Amygdala (tissue), 56 donors: Measurements from ENCODE around the gene PLXNA4.

Experiments
- DNase-seq, 56 donors: peaks; one replicate each; lab custom pipeline; 2025; lab: John Stamatoyannopoulos, UW

PLXNA4 gene

DNA sequence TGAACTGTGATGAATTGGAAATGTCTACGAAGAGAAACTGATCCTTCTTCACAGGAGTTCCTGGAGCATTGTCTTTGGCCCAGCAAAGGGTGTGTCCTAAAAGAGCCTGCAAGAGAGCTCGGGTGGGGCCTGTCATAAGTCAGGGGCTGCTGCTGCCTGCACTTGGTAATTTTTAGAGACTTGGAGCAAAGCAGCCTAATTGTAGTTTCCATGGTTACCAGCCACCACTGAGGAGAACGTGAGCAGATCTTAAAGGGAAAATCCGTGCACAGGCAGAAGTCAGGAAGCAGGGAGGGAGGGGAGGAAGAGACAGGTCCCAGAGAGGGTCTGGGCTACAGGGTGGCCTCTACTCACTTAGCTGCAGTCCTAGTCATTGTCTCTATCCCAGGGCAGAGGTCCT, 463.6 kb downstream of the PLXNA4 start:
- DNase-seq = peak in 14 of 56 donors; percentile 4 to 52 (median 14)

DNA sequence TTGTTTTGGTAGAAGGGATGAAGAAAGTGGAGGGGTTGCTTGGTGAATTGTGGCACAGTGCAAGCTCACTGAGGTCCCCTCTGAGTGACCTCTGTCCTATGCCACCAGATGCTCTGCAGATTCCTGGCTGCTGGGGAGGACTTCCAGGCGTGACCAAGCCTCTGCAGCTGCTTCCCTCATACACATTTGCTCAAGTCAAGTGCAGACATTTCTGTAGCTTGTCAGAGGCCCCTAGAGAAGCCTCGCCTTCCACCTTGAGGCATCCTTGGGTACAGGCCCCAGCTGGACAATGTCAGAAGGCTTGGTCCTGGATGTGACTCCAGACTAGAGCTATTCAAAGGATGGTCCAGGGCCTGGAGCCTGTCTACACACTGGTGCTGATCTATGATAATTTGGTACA, 464.2 kb downstream of the PLXNA4 start:
- no peak for DNase-seq

DNA sequence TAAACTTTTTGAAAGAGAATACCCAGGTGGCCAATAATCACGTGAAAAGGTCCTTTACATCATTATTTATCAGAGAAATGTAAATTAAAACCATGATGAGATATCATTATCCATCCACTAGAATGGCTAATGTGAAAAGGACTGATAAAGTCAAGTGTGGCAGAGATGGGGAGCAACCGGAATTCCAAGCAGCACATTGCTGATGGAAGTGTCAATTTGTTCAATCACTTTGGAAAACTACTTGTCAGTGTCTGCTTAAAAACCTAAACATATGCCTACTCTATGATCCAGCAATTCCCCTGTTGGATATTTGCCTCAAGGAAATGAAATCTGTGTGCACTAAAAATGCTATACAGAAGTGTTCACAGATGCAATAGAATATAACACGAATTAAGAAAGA, 465.6 kb downstream of the PLXNA4 start:
- no peak for DNase-seq

DNA sequence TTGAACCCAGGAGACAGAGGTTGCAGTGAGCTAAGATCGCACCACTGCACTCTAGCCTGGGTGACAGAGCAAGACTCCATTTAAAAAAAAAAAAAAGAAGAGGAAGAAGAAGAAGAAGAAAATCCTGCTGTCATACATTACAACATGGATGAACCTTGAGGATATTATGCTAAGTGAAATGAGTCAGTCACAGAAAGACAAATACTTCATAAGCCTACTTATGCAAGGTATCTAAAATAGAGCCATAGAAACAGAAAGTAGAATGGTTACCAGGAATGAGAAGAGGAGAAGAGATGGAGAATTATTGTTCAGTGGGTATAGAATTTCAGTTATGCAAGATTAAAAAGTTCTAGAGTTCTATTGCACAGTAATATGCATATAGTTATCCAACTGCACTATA, 466.5 kb downstream of the PLXNA4 start:
- no peak for DNase-seq

DNA sequence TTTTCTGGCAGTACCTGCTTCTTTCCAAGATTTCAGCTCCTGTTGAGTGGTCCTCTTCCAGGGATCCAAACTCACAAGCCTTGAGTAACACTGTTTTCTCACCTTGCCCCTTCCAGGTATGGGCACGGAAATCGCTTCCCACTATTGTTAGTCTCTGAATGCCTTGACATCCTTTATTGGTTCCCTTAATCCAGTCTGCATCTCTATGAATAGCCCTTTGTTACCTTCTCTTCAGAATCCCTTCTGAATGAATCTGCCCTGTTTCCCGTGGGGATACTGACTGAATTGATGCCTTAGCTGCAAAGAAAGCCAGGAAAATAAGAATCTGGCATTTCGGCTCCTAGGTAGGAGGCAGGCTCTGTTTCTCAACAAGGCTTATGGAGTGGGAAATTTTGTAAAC, 467.7 kb downstream of the PLXNA4 start:
- no peak for DNase-seq

DNA sequence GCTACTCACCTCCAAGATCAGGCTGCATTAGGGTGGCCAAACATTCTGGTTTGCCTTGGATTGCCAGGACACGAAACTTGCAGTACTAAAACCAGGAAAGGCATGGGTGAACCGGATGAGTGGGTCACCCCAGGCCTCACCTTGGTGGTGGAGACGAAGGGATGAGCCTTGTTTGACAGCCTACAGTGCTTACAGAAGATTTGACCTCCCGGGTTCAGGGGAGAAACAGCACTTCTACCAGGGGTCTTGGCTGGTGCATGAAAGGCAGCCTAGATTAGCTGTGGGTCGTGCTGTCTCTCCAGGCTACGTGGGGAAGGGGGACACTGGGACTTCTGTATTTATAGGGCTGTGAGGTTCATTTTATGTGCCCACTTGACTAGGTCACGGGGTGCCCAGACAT, 469.8 kb downstream of the PLXNA4 start:
- DNase-seq = no peak

DNA sequence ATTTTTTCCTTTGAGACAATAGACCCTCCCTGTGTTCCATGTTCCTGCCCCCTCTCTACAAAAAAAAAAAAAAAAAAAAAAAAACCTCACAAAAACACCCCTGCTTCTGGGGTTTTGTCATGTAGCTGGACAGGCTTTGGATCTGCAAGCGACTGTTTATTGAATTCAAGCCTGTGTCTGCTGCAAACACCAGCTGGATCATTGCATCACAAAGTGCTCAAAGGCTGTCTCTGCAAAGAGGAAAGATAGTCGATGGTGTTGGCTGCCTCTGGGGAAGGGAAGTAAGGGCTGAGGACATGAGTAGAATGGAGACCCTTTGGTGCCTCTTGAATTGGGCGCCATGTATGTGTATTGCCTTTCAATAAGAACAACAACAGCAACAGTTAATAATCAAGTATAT, 471.2 kb downstream of the PLXNA4 start:
- DNase-seq = no peak

DNA sequence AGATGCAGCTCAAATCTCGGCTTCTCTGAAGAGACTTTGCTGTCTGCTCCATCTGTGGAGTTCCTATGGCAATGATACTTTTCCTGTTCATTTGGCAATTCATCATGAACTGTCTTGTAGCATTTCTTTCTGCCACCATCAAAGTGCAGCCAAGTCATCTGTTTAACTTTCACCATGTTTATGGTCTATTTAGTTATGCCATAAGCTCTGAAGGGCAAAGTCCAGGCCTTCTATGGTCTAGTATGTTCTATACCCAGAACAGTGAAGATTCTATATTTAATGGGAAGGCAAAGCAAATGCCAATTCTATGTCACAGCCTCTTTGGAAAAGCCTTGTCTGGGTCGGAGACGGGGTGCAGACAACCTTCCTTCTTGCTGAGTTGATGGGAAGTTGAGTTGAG, 472.6 kb downstream of the PLXNA4 start:
- DNase-seq = no peak

DNA sequence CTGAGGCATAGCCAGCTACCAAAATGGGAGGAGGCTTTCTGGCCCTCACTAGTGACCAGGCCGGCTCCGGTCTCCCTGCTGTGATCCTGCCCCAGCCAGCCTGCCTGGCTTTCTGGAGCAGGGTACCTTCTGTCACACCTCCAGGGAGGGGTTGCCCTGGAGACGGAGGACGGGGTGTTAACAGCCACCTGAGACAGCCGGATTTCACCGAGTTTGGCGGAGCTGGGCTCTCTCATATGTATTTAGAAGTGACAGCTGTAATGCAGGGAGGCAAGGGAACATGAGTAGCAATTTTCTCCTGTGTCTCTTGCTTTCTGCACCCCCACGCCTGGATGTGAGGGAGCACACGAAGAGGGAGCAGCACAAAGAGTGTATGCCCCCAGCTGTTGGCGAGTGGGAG, 473.3 kb downstream of the PLXNA4 start:
- DNase-seq = no peak

DNA sequence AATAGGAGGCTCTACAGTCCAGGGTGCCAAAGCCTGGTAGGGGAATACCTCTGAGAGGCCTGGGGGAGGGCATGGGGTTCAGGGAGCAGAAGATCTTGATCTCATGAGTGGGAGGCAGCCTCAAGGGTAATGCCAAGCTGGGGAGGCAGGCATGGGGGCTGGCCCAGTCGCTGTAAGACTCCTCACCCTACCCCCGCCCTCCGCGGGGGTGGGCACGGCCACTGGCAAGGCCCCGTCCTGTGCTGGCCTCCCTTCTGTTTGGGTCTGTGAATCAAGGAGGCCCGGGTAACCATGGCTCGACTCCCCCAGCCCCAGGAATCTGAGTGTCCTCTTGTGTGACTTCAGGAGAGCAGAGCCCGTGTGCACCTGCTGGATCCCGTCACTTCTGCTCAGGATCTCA, 473.9 kb downstream of the PLXNA4 start:
- DNase-seq = no peak

DNA sequence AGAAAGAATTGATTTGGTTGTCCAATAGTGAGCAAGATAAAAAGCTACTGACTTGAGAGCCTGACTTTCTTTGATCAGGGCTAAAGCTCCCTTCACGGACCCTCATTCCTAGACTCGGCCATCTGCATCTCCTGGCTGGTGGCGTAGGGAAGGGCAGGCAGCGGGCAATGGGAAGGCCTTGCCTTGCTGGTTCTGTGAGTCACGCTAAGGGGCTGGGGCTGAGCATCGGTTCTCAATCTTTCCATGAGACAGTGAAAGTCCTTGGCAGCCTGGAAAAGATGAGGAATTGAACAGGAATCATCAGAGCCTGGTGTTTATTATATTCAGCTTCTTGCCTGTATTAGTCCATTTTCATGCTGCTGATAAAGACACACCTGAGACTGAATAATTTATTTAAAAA, 475.3 kb downstream of the PLXNA4 start:
- DNase-seq = no peak

DNA sequence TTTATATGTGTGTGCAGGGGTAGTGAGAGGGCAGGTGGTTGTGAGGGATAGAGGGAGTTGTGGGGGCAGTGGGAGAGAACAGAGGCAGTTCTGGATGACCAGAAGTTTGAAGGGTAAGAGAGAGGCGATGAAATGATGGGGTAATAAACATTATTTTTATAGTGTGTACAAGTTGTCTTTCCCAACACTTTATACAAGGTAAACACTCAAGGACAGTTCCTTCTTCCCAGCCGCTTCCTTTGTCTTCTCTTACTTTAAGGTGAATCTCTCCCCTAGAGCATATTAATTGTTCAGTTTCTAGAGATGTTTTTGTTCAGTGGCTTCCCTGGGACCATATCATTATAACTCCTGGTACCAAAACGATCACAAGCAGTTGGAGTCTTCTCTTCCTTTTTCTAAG, 475.8 kb downstream of the PLXNA4 start:
- DNase-seq = no peak

DNA sequence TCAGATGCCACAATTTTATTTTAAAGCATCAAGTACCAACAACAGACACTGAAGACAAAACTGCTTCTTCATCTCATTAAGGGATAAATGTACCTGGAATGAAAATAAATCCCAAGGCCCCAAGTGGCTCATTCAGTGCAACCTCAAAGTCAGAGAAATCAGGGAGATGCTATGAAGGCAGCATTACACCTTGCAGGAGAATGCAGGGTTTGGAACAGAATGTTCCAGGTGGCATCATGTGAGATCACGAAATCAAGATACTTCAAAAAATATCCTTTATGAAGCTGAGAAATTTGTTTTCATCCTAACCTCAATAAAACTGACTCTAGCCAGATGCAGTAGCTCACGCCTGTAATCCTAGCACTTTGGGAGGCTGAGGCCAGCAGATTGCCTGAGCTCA, 477.1 kb downstream of the PLXNA4 start:
- DNase-seq = no peak

DNA sequence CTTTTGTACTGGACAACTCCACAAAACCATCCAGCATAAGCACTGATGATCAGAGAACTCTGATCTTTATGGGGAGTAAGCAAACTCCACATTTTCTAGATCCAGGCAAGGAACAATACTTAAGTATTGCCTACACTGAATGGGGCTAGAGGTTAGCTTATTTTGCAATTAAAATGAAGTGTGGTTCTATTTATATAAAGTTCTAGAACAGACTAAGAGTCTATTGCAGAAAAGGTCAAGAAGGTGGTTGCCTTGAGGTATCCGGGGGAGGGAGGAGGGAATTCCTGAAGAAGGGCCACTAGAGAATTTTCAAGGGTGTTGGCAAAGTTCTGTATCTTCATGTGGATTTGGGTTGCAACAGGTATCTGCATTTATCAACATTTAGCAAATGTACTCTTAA, 477.9 kb downstream of the PLXNA4 start:
- no peak for DNase-seq

DNA sequence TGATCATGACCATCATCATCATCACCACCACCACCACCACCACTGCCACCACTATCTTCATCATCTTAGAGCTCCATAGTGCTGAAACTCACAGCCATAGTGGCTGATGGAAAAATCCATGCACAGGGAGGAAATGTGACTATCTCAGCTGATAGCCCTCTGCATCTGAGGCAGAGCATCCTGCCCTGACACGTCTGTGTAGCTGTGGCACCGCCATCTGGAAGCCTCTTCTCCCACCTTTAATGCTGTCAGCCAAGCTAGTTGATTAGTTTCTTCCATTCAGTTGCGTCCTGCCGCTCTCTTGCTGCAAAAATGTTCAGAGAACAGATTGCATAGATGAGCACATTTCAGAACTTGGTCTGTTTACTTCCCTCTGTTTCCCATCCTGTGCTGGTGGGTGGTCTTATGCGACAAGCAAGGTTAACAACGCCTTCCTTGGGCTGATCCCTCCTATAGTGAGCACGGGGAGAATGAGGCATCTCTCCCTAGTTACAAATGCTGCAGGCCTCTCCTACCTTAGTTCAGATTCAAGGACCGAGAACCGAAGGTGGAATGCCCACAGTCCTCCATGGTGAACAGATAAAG, 478.6 kb downstream of the PLXNA4 start:
- DNase-seq = peak in 1 of 56 donors; percentile 8

DNA sequence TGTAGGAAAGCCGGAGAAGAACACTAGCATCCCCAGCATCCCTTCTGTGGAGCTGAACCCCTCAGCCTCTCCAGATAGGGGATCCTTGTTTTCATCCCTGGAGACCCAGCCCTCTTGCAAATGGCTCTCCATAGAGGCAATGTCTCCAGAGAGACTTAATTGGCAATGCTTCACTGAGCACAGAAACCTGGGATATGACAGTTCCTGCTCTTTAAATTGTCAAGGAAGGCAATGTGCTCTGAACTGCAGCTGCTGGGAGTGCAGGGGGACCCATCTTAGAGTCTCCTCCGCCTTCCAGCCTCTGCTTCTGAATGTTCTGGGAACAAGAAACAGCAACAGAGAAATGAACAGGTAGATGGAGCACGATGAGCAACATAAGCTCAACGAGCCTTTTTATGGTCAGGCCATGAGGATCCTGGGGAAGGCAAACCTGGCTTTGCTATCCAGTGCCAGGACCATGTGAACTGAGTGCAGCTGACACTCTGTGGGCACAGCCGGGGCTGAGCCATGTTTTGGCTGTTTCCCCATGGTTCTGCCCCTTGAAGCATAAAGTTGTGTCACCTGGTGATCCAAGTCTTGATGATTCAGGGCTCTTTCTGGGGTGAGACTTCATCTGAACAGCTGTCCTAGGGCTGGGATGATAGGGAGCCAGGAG, 481.0 kb downstream of the PLXNA4 start:
- no peak for DNase-seq

DNA sequence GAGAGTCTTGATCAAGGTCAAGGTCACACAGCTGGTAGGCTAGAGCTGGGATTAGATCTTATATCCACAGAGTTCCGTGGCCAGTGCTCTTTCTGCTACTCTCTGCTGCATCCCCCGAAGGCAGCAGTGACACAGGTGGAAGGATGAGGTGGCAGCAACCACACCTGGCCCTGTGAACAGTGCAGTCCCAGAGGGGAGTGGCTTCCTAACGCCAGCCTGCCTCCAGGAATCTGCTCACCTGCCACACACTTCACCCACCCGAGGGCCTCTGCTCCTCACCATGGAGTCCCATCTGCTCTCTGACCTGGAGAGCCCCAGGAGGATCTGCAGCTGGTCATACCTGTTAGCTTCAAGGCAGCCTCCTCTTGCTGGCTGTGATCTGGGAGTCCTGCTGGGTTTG, 484.2 kb downstream of the PLXNA4 start:
- no peak for DNase-seq

DNA sequence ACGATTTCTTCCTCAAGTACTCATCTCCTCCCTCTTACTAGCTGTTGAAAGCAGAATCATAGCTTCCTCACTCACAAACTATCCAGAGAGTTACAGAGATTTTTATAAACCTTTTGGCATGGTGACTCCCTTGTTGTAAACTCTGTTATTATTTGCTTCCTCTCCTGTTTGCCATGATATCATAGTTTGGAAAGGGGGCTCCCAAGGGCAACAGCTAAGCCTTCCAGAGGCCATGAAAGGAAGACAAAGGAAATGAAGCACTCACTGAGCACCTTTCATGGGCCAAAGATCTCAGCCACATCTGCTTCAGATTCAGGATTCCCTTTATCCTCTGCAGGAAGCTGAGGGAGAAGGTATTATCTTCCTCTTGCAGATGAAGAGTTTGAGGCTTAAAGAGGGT, 484.6 kb downstream of the PLXNA4 start:
- DNase-seq = no peak

DNA sequence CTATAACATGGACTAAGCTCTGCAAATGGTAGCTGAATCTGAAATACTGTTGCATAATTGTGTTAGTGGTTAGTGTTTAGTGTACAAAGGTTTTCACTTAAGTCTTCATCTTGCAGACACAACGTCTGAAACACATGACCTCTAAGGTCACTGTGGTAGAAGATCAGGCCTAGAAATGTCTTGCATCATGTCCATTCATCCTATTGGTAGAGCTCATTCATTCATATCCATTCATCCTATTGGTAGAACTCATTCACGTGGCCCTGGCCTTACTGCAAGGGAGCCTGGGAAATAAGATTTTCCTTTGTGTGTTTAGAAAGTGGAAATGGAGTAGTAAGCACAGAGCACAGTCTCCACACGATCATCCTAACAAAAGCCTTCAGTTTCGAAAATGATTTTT, 485.8 kb downstream of the PLXNA4 start:
- no peak for DNase-seq

DNA sequence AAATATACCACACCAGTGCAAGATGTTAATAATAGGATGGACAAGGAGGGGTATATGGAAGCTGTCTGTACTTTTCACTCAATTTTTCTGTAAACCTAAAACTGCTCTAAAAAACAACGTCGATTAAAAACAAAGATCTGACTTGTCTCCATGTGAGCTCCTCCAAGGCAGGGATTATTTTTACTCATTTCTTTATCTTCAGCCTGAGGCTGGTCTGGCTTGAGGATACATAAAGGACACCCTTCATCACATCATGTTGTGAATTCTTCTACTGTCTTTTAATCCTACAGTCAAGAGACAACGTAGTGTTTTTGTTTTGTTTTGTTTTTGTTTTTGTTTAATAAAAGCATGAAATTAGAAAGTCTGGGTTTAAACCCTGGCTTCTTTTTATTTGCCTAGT, 486.9 kb downstream of the PLXNA4 start:
- no peak for DNase-seq

DNA sequence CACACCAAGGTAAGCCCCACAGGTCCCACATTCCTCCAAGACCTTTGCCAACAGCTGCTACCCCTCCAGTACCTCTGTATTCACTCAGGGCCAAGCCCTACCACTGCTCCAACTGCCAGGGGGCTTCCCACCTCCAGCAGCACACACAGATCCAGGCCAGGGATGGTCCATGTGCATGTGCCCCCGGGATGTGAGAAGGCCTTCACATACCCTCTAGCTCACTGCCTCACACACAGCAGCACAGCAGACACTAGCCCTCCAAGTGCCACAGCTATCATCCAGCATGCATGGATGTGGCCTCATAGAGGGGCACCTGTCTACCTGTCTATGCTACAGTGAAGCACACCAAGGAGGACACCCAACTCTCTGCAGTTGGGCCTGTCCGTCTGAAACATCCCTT, 488.8 kb downstream of the PLXNA4 start:
- no peak for DNase-seq

DNA sequence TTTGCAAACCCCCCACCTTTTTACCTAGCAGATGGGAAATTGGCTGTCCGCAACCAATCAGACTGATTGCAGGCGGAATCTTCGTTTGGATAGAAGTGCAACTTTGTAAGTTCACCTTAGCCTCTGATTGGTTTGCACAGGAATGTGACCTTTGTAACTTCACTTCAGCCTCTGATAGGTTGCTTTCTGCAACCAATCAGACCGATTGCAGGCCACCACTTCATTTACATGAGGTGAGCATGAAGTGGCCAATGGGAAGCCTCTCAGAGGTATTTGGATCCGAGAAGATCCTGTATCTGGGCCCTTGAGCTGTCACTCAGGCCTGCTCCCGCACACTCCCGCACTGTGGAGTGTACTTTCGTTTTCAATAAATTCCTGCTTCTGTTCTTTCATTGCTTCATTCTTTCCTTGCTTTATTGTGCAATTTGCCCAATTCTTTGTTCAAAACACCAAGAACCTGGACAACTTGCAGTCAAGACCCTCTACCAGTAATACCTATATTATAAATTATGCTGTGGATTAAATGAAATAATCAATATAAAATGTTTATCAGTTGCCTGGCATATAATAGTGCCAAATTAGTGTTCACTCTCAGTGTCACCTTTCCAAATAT, 491.4 kb downstream of the PLXNA4 start:
- DNase-seq = no peak
